Stimulated activated memory B cell treated with anti-CD40 and anti-IgM and Interleukin-4, amounts not matched to agents 10 μg/mL and 1 μg/mL and 100 μg/mL, for 72 hours (primary cell): ENCODE measurements around the gene HS1BP3.

Experiments used
- ATAC-seq: fragments of 150-1000 bp; cut with Tn5 transposase; 2 replicates; pipeline ENCODE4 v1.10.0; 2021
- H3K27ac Mint-ChIP-seq: one replicate; pipeline ENCODE4 v1.8.0; 2022; ENCODE audit warnings: mild to moderate bottlenecking, mixed read lengths
- H3K27me3 Mint-ChIP-seq: one replicate; pipeline ENCODE4 v1.8.0; 2022; ENCODE audit warnings: mixed read lengths
- H3K36me3 Mint-ChIP-seq: one replicate; pipeline ENCODE4 v1.8.0; 2022; ENCODE audit warnings: mixed read lengths
- H3K4me1 Mint-ChIP-seq: one replicate; pipeline ENCODE4 v1.8.0; 2022; ENCODE audit warnings: mixed read lengths
- H3K4me3 Mint-ChIP-seq: one replicate; pipeline ENCODE4 v1.8.0; 2022; ENCODE audit warnings: mild to moderate bottlenecking, moderate library complexity, mixed read lengths
- H3K9me3 Mint-ChIP-seq: one replicate; pipeline ENCODE4 v1.8.0; 2022; ENCODE audit warnings: mixed read lengths

Gene HS1BP3

GRCh38 chr2:20580690-20581437 lies 70.0 kb downstream of the HS1BP3 start:
- Mint-ChIP-seq H3K9me3 (no peaks in the 10 kb centered on the region), H3K4me1 (peaks cover 36% of the 10 kb centered on the region), H3K36me3 (no peaks in the 10 kb centered on the region), H3K27ac (no peak overlapping the region), H3K27me3 (peaks cover 11% of the 10 kb centered on the region), H3K4me3 (no peak overlapping the region)
- no peak for ATAC-seq

GRCh38 chr2:20579866-20580265 lies 71.0 kb downstream of the HS1BP3 start:
- ATAC-seq = no peak
- no peak overlapping the region for H3K27ac Mint-ChIP-seq
- H3K4me3 Mint-ChIP-seq = no peak overlapping the region
- H3K9me3 Mint-ChIP-seq = no peaks in the 10 kb centered on the region
- peaks cover 36% of the 10 kb centered on the region for H3K4me1 Mint-ChIP-seq
- no peaks in the 10 kb centered on the region for H3K36me3 Mint-ChIP-seq
- H3K27me3 Mint-ChIP-seq = peaks cover 11% of the 10 kb centered on the region

GRCh38 chr2:20578895-20579825 lies 71.7 kb downstream of the HS1BP3 start:
- Mint-ChIP-seq H3K27me3 (peaks cover 6% of the 10 kb centered on the region), H3K27ac (peak overlapping the region; percentile 10), H3K36me3 (no peaks in the 10 kb centered on the region), H3K4me3 (no peak overlapping the region), H3K9me3 (no peaks in the 10 kb centered on the region), H3K4me1 (peaks cover 36% of the 10 kb centered on the region)
- peak; percentile 49 for ATAC-seq

- Mint-ChIP-seq H3K27ac (peak overlapping the region; percentile 10), H3K9me3 (no peaks in the 10 kb centered on the region), H3K4me3 (no peak overlapping the region), H3K27me3 (no peaks in the 10 kb centered on the region), H3K4me1 (peaks cover 36% of the 10 kb centered on the region), H3K36me3 (no peaks in the 10 kb centered on the region)
- no peak for ATAC-seq
Measured at GRCh38 chr2:20578266-20578894, 72.5 kb downstream of the HS1BP3 start.

- H3K27me3 Mint-ChIP-seq = no peaks in the 10 kb centered on the region
- H3K9me3 Mint-ChIP-seq = no peaks in the 10 kb centered on the region
- no peak for ATAC-seq
- H3K27ac Mint-ChIP-seq = no peak overlapping the region
- H3K36me3 Mint-ChIP-seq = no peaks in the 10 kb centered on the region
- H3K4me1 Mint-ChIP-seq = peaks cover 36% of the 10 kb centered on the region
- H3K4me3 Mint-ChIP-seq = no peak overlapping the region
Measured at GRCh38 chr2:20577495-20578235, 73.2 kb downstream of the HS1BP3 start.

- Mint-ChIP-seq H3K4me1 (peaks cover 36% of the 10 kb centered on the region), H3K27me3 (no peaks in the 10 kb centered on the region), H3K4me3 (peak overlapping the region; percentile 69), H3K9me3 (no peaks in the 10 kb centered on the region), H3K36me3 (no peaks in the 10 kb centered on the region), H3K27ac (peak overlapping the region; percentile 84)
- peak; percentile 84 for ATAC-seq
Measured at GRCh38 chr2:20576598-20577115, 74.2 kb downstream of the HS1BP3 start.

GRCh38 chr2:20575935-20576597 lies 74.8 kb downstream of the HS1BP3 start:
- no peaks in the 10 kb centered on the region for H3K9me3 Mint-ChIP-seq
- no peaks in the 10 kb centered on the region for H3K27me3 Mint-ChIP-seq
- no peaks in the 10 kb centered on the region for H3K36me3 Mint-ChIP-seq
- peaks cover 36% of the 10 kb centered on the region for H3K4me1 Mint-ChIP-seq
- H3K27ac Mint-ChIP-seq = peak overlapping the region; percentile 84
- H3K4me3 Mint-ChIP-seq = peak overlapping the region; percentile 69
- ATAC-seq = no peak

- ATAC-seq = no peak
- no peak overlapping the region for H3K27ac Mint-ChIP-seq
- H3K27me3 Mint-ChIP-seq = no peaks in the 10 kb centered on the region
- H3K4me3 Mint-ChIP-seq = no peak overlapping the region
- no peaks in the 10 kb centered on the region for H3K36me3 Mint-ChIP-seq
- H3K4me1 Mint-ChIP-seq = peaks cover 36% of the 10 kb centered on the region
- H3K9me3 Mint-ChIP-seq = no peaks in the 10 kb centered on the region
Measured at GRCh38 chr2:20575414-20575813, 75.5 kb downstream of the HS1BP3 start.

- Mint-ChIP-seq H3K27me3 (no peaks in the 10 kb centered on the region), H3K36me3 (no peaks in the 10 kb centered on the region), H3K4me1 (peaks cover 34% of the 10 kb centered on the region), H3K4me3 (no peak overlapping the region), H3K27ac (no peak overlapping the region), H3K9me3 (no peaks in the 10 kb centered on the region)
- ATAC-seq = no peak
Measured at GRCh38 chr2:20574930-20575329, 76.0 kb downstream of the HS1BP3 start.

- Mint-ChIP-seq H3K27ac (peak overlapping the region; percentile 4), H3K4me3 (no peak overlapping the region), H3K9me3 (no peaks in the 10 kb centered on the region), H3K36me3 (no peaks in the 10 kb centered on the region), H3K4me1 (peaks cover 30% of the 10 kb centered on the region), H3K27me3 (no peaks in the 10 kb centered on the region)
- no peak for ATAC-seq
Measured at GRCh38 chr2:20574423-20574911, 76.4 kb downstream of the HS1BP3 start.

- ATAC-seq = no peak
- Mint-ChIP-seq H3K36me3 (no peaks in the 10 kb centered on the region), H3K27ac (peak overlapping the region; percentile 4), H3K4me3 (no peak overlapping the region), H3K27me3 (no peaks in the 10 kb centered on the region), H3K4me1 (peaks cover 25% of the 10 kb centered on the region), H3K9me3 (no peaks in the 10 kb centered on the region)
Measured at GRCh38 chr2:20573620-20574422, 77.1 kb downstream of the HS1BP3 start.

GRCh38 chr2:20572221-20572620 lies 78.7 kb downstream of the HS1BP3 start:
- Mint-ChIP-seq H3K4me1 (peaks cover 12% of the 10 kb centered on the region), H3K27ac (peak overlapping the region; percentile 40), H3K27me3 (peaks cover under 1% of the 10 kb centered on the region), H3K36me3 (no peaks in the 10 kb centered on the region), H3K4me3 (no peak overlapping the region), H3K9me3 (no peaks in the 10 kb centered on the region)
- ATAC-seq = no peak

- Mint-ChIP-seq H3K4me1 (peaks cover 8% of the 10 kb centered on the region), H3K9me3 (no peaks in the 10 kb centered on the region), H3K27ac (peak overlapping the region; percentile 40), H3K4me3 (no peak overlapping the region), H3K36me3 (no peaks in the 10 kb centered on the region), H3K27me3 (peaks cover 5% of the 10 kb centered on the region)
- ATAC-seq = no peak
Measured at GRCh38 chr2:20571644-20572215, 79.2 kb downstream of the HS1BP3 start.
